GM23338 (cell line): Measurements from ENCODE around the gene NBEAL2.

Source experiments
- CREB1 ChIP-seq: fragments of 250-450 bp; sonication (Bioruptor Pico); IDR thresholded peaks from 2 replicates; pipeline ENCODE4 v1.5.0; 2020; ENCODE audit warnings: low read depth, mild to moderate bottlenecking, moderate library complexity
- EZH2 ChIP-seq: fragments of 200-600 bp; sonication (generic); IDR thresholded peaks from one replicate; pipeline ENCODE4 v1.8.0; 2017; ENCODE audit warnings: antibody characterized with exemption, mild to moderate bottlenecking, low read depth; ENCODE audit not compliant: unreplicated experiment
- EZH2phosphoT487 ChIP-seq: fragments of 200-600 bp; sonication (generic); IDR thresholded peaks from one replicate; pipeline ENCODE4 v1.8.1; 2018; ENCODE audit warnings: antibody characterized with exemption; ENCODE audit not compliant: unreplicated experiment
- POLR2AphosphoS5 ChIP-seq: IDR thresholded peaks from 2 replicates; pipeline ENCODE4 v1.6.1; 2016; ENCODE audit warnings: antibody characterized with exemption, low read depth
- REST ChIP-seq: IDR thresholded peaks from one replicate; pipeline ENCODE4 v1.6.1; 2018; ENCODE audit warnings: antibody characterized with exemption; ENCODE audit not compliant: unreplicated experiment
- TF ChIP-seq, protein P1 (sequence below), 2 experiments: fragments of 200-600 bp in 1 of 2; sonication (generic) in 1 of 2; conservative IDR thresholded peaks; 2 replicates each; pipeline versions ENCODE4 v1.5.1 to v1.6.1; 2016 to 2017; ENCODE audit warnings: antibody characterized with exemption in 2 of 2, low read depth in 2 of 2, mild to moderate bottlenecking in 2 of 2, moderate library complexity in 1 of 2
- TF ChIP-seq, protein P2 (sequence below): IDR thresholded peaks from 2 replicates; pipeline ENCODE4 v1.6.1; 2016; ENCODE audit warnings: antibody characterized with exemption

- TF ChIP-seq, protein P1, sequence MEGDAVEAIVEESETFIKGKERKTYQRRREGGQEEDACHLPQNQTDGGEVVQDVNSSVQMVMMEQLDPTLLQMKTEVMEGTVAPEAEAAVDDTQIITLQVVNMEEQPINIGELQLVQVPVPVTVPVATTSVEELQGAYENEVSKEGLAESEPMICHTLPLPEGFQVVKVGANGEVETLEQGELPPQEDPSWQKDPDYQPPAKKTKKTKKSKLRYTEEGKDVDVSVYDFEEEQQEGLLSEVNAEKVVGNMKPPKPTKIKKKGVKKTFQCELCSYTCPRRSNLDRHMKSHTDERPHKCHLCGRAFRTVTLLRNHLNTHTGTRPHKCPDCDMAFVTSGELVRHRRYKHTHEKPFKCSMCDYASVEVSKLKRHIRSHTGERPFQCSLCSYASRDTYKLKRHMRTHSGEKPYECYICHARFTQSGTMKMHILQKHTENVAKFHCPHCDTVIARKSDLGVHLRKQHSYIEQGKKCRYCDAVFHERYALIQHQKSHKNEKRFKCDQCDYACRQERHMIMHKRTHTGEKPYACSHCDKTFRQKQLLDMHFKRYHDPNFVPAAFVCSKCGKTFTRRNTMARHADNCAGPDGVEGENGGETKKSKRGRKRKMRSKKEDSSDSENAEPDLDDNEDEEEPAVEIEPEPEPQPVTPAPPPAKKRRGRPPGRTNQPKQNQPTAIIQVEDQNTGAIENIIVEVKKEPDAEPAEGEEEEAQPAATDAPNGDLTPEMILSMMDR (conservative IDR thresholded peaks at IDR 0.05; ENCODE audit: low read depth in 2 of 2) = no peak
- TF ChIP-seq EZH2 = no peak
- no peak for TF ChIP-seq EZH2phosphoT487
- no peak for TF ChIP-seq POLR2AphosphoS5
- TF ChIP-seq REST = no peak
- TF ChIP-seq, protein P2, sequence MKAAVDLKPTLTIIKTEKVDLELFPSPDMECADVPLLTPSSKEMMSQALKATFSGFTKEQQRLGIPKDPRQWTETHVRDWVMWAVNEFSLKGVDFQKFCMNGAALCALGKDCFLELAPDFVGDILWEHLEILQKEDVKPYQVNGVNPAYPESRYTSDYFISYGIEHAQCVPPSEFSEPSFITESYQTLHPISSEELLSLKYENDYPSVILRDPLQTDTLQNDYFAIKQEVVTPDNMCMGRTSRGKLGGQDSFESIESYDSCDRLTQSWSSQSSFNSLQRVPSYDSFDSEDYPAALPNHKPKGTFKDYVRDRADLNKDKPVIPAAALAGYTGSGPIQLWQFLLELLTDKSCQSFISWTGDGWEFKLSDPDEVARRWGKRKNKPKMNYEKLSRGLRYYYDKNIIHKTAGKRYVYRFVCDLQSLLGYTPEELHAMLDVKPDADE = no peak
- TF ChIP-seq CREB1 (CRISPR knock-in tag) = no peak
These were observed 10.6 kb upstream of the NBEAL2 start for GRCh38 chr3:46968783-46969428.
